Measurements from ENCODE around the gene HIPK1. TPM values are rescaled to one million over a fixed set of nuclear protein-coding genes. Genes with fewer than 3 reads are reported as not detected.

HIPK1 gene
- 63.5 TPM for total RNA-seq
- long read RNA-seq, partial matches to known transcripts, result 29 of 31 reads
- long read RNA-seq, other reads (novel, unspliced or antisense), result 2 of 31 reads

- DNase-seq (ENCODE audit: low spot score), result peak; percentile 97
- intact Hi-C loops (cut with DNase I), result loop anchor here (1.0 to 5.0 kb wide), 2 partner anchors 24 to 117 kb away; partner anchors contain the start of genes DCLRE1B and RSBN1
Observed at GRCh38 chr1:113928941-113929749, at the start of gene HIPK1. TSS of gene HIPK1 (plus strand) at chr1:113929324.

- intact Hi-C loops (cut with DNase I), result no loop called here
- no peak for DNase-seq (ENCODE audit: low spot score)
Observed at GRCh38 chr1:113879739-113880038, 49.4 kb upstream of the HIPK1 start.

DNA sequence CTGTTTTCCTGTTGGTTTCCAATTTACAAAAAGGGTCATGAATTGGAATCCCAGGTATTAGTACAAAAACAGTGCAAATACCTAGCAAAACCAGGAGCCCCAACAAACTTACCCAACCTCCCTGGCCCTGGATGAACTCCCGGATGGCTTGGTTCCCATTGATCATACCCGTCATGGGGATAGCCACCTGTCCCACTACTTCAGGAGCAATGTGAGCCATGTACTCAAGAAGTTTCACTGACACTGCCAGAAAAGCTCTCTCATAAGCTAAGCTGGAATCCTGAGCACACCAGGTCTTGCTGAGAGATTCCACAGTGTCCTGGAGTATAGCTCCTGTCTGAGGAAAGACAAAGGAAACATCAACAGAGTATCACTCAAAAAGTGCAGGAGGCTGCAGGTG, 47.5 kb upstream of the HIPK1 start:
- no peak for DNase-seq (ENCODE audit: low spot score)
- intact Hi-C loops (cut with DNase I), result no loop called here

- intact Hi-C loops (cut with DNase I), result no loop called here
- no peak for DNase-seq (ENCODE audit: low spot score)
Observed at GRCh38 chr1:113886417-113887401, 42.4 kb upstream of the HIPK1 start.

DNA sequence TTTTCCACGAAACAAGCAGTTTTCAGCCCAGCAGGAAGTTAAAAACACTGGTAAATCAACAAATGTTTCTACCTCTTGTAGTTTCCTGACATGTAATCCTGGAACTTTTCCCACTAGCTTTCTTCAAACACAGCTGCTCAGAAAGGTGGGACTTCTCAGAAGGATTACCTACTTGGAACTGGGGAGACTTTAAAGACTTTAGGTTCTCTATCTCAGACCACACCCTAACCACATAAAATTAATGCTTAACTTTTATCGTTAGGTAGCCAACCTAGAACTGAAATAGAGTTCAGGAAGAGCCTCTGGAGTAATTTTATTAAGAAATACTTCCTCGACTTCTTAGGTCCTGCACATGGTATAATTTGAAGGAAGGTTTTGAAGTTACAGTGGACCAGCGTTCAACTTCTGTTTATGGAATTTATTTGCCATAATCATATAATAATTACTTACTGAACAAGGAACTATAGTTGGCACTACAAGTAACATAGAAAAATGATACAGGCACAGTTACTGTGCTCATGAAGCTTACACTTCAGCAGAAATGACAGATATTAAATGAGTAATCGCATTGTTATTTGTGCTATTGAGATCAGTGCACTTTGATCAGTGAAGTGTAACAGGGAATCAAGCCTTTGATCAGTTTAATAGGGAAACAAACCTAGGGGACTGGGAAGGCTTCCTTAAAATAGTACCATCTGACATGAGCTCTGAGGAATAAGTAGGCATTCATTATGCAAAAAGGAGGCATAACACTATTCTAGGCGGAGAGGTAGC, 41.5 kb upstream of the HIPK1 start, which contains the start of gene BCL2L15:
BCL2L15 (minus strand) TSS at position 180 of the 774 bp plus-strand sequence. CDS start 206 bp downstream, outside the sequence.
- intact Hi-C loops (cut with DNase I), result no loop called here
- DNase-seq (ENCODE audit: low spot score), result no peak

DNA sequence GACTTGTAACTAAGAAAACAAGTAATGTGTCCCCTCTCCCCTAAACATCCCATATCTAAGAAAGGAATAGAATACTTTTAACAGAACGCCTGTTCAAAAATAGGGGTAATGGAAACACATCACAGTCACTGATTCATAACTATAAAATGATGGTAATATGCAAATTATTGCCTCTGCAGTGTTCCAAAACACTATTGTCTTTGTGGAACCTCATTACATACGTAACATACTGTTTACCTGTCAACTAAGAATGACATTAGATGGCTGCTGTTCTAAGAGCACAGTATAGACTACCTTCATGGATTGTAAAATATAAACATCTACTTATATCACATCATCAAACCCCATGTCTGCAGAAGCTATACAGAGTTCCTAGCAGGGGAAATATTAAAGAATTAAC, 38.3 kb upstream of the HIPK1 start:
- intact Hi-C loops (cut with DNase I), result no loop called here
- no peak for DNase-seq (ENCODE audit: low spot score)

DNA sequence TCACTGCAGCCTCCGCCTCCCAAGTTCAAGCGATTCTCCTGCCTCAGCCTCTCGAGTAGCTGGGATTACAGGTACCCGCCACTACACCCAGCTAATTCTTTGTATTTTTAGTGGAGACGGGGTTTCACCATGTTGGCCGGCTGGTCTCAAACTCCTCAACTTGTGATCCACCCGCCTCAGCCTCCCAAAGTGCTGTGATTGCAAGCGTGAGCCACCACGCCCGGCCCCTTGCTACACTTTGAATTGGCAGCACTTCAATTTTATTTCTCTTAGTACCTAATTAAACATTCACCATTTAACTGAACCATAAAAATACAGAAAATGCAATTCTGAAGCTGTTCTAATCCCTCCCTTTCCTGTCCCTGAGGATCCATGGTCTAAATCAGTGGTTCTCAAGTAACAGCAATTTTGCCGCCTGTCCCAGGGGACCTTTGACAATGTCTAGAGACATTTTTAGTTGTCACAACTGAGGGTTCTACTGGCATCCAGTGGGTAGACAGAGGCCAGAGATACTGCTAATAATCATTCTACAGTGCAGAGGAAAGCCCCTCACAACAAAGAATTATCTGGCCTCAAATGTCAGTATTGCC, 37.4 kb upstream of the HIPK1 start:
- intact Hi-C loops (cut with DNase I), result no loop called here
- DNase-seq (ENCODE audit: low spot score), result no peak

GRCh38 chr1:113893267-113893666, 35.9 kb upstream of the HIPK1 start:
- DNase-seq (ENCODE audit: low spot score), result no peak
- intact Hi-C loops (cut with DNase I), result no loop called here

- no peak for DNase-seq (ENCODE audit: low spot score)
- intact Hi-C loops (cut with DNase I), result no loop called here
Observed at GRCh38 chr1:113895098-113895497, 34.0 kb upstream of the HIPK1 start.

DNA sequence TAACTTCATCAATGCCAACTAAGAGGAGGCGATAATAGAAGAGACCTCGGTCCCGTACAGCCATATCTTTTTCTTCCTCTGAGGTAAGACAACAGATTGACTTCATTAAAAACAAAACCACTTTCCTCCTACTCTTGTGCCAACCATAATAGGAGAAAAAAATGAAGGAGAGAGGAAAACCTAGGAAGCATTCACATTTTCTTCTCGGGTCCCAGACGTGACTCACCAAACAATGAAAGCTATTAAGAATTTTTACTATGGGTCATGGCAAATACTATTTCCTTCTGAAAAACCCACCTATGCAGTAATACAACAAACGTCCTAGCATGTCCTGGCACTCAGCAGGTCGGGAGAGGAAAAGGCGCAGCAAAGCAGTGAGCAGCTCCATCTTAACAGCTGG, 33.2 kb upstream of the HIPK1 start:
- intact Hi-C loops (cut with DNase I), result no loop called here
- no peak for DNase-seq (ENCODE audit: low spot score)

- intact Hi-C loops (cut with DNase I), result no loop called here
- DNase-seq (ENCODE audit: low spot score), result no peak
Observed at GRCh38 chr1:113898241-113898814, 30.8 kb upstream of the HIPK1 start.

- intact Hi-C loops (cut with DNase I), result no loop called here
Observed at GRCh38 chr1:113899111-113899510, 30.0 kb upstream of the HIPK1 start.

GRCh38 chr1:113901191-113901590, 27.9 kb upstream of the HIPK1 start:
- DNase-seq (ENCODE audit: low spot score), result no peak
- intact Hi-C loops (cut with DNase I), result loop anchor here (5.0 kb wide), 2 partner anchors 46 to 64 kb away; no protein-coding TSS in a partner anchor

More at GRCh38 chr1:113899111-113899510, 30.0 kb upstream of the HIPK1 start:
- no peak for DNase-seq (ENCODE audit: low spot score)

DNA sequence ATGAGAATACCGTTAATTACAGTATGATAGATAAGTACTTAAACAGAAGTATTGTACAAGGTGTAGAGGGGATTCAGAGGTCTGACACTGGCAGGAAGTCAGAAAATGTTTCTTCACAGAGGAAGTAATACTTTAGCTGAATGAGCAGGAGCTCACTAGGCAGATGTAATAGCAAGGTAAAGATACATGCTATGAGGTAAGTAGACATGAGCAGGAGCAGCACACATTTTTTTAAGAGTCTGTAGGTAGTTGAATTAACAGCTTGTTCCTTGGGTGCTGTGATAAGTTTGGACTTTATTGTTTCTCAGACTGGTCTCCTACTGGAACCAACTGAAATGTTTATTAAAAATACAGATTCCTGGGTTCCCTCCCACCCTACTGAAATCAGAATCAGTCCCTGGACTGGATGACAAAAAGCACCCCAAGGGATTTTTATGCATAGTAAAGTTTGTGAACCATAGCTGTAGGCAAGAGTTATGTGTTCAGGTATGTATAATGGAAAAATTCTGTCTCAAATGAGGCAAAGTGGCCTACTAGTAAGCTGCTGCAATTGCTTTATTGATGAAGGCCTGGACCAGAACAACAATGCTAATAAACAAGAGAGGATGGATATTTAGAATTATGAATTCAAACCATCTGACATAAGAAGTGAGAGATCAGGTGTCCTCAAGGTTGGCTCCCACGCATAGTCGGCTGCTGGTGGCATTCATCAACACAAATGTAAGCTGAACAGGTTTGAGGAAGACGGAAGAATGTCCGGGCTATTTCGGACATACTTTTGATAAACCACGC, 25.4 kb upstream of the HIPK1 start:
- intact Hi-C loops (cut with DNase I), result loop anchor here (1.0 to 5.0 kb wide), 3 partner anchors 44 to 87 kb away; no protein-coding TSS in a partner anchor
- DNase-seq (ENCODE audit: low spot score), result no peak

DNA sequence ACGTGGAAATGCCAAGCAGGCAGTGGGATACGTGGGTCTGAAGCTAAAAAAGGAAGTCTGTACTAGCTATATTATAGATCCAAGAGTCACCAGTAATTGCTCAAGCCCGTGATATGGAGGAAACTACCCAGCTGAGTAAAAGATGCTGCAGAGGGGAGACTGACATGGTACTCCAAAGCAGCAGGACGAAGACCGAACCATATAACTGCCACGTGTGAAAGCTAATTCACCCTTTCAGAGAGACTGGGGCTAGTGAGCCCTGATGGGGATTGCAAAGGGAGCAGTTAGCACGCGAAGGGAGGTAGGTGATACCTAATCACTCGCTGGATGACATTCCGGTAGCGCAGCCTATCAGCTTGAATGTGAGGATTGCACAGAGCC, 24.8 kb upstream of the HIPK1 start:
- no peak for DNase-seq (ENCODE audit: low spot score)
- intact Hi-C loops (cut with DNase I), result loop anchor here (1.0 to 5.0 kb wide), 3 partner anchors 43 to 88 kb away; no protein-coding TSS in a partner anchor

DNA sequence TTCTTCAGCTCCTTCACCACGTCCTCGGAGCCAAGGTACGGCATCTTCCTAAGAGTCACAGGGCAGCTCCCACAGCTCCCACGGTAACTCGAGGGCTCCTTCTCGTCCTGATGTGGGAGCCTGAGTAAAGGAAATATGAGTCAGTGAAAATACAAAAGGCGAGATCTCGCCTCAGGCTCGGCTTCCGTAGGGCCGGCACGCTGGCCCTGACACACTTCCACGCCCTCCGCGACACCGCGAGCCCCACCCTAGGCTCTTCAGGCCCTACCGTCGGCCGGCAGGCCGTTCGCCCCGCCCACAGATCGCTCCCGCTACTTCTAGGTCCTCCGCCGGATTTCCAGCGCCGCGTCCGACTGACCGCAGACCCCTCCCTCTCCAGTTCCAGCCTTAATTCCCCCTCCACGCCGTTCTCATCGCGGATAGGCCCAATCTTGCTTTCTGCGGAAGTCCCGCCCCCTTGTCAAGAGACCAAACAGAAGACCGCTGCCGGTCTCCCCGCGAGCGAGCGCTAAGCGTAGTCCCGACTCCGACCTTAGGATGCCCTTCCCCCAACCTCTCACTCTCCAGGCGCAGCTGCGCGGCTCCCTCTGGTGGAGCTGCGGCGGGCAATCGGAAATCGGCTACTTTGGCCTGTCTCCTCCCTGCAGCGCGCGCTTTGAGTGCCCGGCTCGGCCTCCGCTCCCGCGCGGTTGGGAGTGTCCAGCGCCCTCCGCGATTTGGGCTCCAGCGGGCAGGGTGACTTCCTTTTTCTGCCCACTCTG, 24.3 kb upstream of the HIPK1 start, which contains the start of the genes AP4B1 and DCLRE1B:
AP4B1 (minus strand) TSS at position 126 of the 761 bp plus-strand sequence; CDS start at position 44, 82 bp downstream.
DCLRE1B (plus strand) TSS at position 653 of the 761 bp plus-strand sequence. CDS start 261 bp downstream, outside the sequence.
- DNase-seq (ENCODE audit: low spot score), result peak; percentile 99
- intact Hi-C loops (cut with DNase I), result loop anchor here (1.0 to 5.0 kb wide), 6 partner anchors 24 to 146 kb away; partner anchors contain the start of genes HIPK1, PHTF1 and RSBN1

DNA sequence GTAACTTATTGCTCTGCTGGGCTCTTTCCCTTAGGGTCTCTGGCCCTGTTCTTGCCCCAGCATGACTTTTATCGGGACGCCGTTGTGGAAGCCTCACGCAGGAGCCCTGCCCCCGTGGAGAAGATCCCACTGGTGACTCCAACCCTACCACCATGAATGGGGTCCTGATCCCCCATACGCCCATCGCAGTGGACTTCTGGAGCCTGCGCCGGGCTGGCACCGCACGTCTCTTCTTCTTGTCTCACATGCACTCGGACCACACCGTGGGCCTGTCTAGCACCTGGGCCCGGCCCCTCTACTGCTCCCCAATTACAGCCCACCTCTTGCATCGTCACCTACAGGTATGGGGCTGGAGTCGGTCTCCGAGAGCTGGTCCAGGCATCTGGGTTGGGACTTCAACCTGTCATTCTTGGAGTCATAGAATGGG, 23.7 kb upstream of the HIPK1 start:
- intact Hi-C loops (cut with DNase I), result loop anchor here (1.0 kb wide), 3 partner anchors 24 to 146 kb away; partner anchors contain the start of genes HIPK1, PHTF1 and RSBN1
- no peak for DNase-seq (ENCODE audit: low spot score)

Data from cardiac septum (tissue), 1 donor.